Body of pancreas (tissue), 4 donors: ENCODE results near the gene PILRA. TPM values are rescaled to one million over a fixed set of nuclear protein-coding genes. Genes with fewer than 3 reads are reported as not detected.
"Not testable (repeated sequence)": the region's sequence is repeated elsewhere in the genome, so short reads cannot be mapped to it uniquely, and the experiment has no call there.

Experiments used
- ATAC-seq: fragments of 150-250 bp; one replicate; pipeline ENCODE4 v1.9.1; 2016
- DNase-seq, 4 donors: peaks; one replicate each; pipeline ENCODE4 v3.0.0-alpha.2; 2019
- H3K27ac ChIP-seq, 4 donors: fragments of 200-600 bp; sonication (generic); 1 replicate in 3 of 4; 2 replicates in 1 of 4; pipeline versions ENCODE4 v1.5.1 to v1.6.1; 2016 to 2019; ENCODE audit warnings: mild to moderate bottlenecking in 1 of 4, mixed read lengths in 1 of 4, moderate library complexity in 1 of 4
- H3K27me3 ChIP-seq, 2 donors: fragments of 200-600 bp; sonication (generic); one replicate each; pipeline ENCODE4 v1.6.0; 2016; ENCODE audit warnings: mild to moderate bottlenecking in 1 of 2
- H3K36me3 ChIP-seq, 2 donors: fragments of 200-600 bp; sonication (generic); replicated peaks in 1 of 2; 2 replicates each; pipeline ENCODE4 v1.5.1; 2016; ENCODE audit warnings: low read depth in 2 of 2; ENCODE audit not compliant: insufficient read depth in 1 of 2
- H3K4me1 ChIP-seq: fragments of 200-600 bp; sonication (generic); one replicate; pipeline ENCODE4 v1.6.0; 2016
- H3K4me3 ChIP-seq, 2 donors: fragments of 200-600 bp; sonication (generic); 1 replicate in 1 of 2; 2 replicates in 1 of 2; pipeline ENCODE4 v1.5.1; 2016 to 2019
- H3K9me3 ChIP-seq, 3 donors: fragments of 200-600 bp; sonication (generic); 1 replicate in 2 of 3; 2 replicates in 1 of 3; pipeline ENCODE4 v1.5.1; 2016
- POLR2A ChIP-seq, 3 donors: fragments of 450-650 bp; IDR thresholded peaks; one replicate each; pipeline ENCODE4 v1.6.1; 2016; ENCODE audit warnings: antibody characterized with exemption in 3 of 3, mild to moderate bottlenecking in 2 of 3
- WGBS, 2 donors: methylation state at CpG; one replicate each; pipeline ENCODE4 v1.1.5; 2017; 5-methylcytosine and 5-hydroxymethylcytosine counted together
- intact Hi-C: fragments of 100-400 bp; cut with DNase I; formaldehyde crosslinking; loops from one replicate; pipeline ENCODE4 v1.15.1; 2023
- total RNA-seq, 2 donors: library from RNA; depleted of rRNA; stranded (reverse); fragments of >200 nt; gene quantifications; one replicate each; pipeline ENCODE4 v1.1.0, GENCODE V29; 2016
- TF ChIP-seq, protein P1 (sequence below), 7 experiments: fragments of 450-650 bp in 4 of 7; fragments of 200-600 bp in 3 of 7; sonication (generic) in 3 of 7; IDR thresholded peaks; one replicate each; pipeline ENCODE4 v1.5.1; 2016 to 2019; ENCODE audit warnings: antibody characterized with exemption in 7 of 7

Gene PILRA
- total RNA-seq, 2 donors from 2014 or later, result 7.0 TPM; not detected in 1

DNA sequence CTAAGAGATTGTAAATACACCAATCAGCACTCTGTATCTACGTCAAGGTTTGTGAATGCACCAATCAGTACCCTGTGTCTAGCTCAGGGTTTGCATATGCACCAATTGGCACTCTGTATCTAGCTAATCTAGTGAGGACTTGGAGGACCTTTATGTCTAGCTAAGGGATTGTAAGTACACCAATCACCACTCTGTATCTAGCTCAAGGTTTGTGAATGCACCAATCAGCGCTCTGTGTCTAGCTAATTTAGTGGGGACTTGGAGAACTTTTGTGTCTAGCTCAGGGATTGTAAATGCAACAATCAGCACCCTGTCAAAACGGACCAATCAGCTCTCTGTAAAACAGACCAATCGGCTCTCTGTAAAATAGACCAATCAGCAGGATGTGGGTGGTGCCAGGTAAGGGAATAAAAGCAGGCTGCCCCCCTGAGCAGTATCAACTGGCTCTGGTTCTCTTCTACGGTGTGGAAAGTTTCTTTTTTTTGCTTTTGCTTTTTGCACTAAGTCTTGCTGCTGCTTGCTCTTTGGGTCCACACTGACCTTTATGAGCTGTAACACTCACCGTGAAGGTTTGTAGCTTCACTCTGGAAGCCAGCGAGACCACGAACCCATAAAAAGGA lies 9.1 kb downstream of the PILRA start:
- H3K27me3 ChIP-seq, H3K4me1 ChIP-seq, H3K9me3 ChIP-seq, intact Hi-C loops, H3K4me3 ChIP-seq, H3K36me3 ChIP-seq, DNase-seq: not testable (repeated sequence)
- peak overlapping the region in 1 of 4 donors; percentile 28 for H3K27ac ChIP-seq
- peak; percentile 9 for ATAC-seq
- 73 to 74% methylated on average over 8 of the region's 8 CpGs for WGBS, 2 donors
- TF ChIP-seq POLR2A (IDR thresholded peaks at IDR 0.05), result peak in 2 of 3 donors; percentile 16 to 37

- intact Hi-C loops, result no loop called here
Measured at GRCh38 chr7:100384628-100385294, 11.5 kb downstream of the PILRA start.

DNA sequence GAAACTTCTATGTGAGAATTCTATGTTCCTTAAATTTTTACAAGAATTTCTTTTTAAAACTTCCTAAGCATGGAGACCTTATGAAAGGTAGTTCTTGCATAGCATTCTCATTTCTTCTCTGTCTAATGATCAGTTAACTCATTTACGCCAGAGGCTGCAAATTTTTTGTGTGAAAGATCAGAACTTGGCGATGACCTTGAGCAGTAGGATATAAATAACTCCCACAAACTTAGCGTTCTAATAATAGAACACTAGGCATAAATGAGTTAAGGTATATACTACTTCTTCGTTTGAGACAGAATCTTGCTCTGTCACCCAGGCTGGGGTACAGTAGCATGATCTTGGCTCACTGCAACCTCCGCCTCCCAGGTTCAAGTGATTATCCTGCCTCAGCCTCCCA lies 13.7 kb downstream of the PILRA start:
- H3K27me3 ChIP-seq, result no peaks in the 10 kb centered on the region
- H3K9me3 ChIP-seq, result no peaks in the 10 kb centered on the region
- H3K36me3 ChIP-seq, result no peaks in the 10 kb centered on the region
- WGBS, 2 donors, result 35 to 38% methylated on average over 5 of the region's 5 CpGs
- no peak overlapping the region for H3K4me3 ChIP-seq
- ATAC-seq (no peak), DNase-seq (no peak)
- H3K27ac ChIP-seq, result no peak overlapping the region
- peaks cover 13% of the 10 kb centered on the region for H3K4me1 ChIP-seq
- intact Hi-C loops, result no loop called here
- TF ChIP-seq, protein P1, sequence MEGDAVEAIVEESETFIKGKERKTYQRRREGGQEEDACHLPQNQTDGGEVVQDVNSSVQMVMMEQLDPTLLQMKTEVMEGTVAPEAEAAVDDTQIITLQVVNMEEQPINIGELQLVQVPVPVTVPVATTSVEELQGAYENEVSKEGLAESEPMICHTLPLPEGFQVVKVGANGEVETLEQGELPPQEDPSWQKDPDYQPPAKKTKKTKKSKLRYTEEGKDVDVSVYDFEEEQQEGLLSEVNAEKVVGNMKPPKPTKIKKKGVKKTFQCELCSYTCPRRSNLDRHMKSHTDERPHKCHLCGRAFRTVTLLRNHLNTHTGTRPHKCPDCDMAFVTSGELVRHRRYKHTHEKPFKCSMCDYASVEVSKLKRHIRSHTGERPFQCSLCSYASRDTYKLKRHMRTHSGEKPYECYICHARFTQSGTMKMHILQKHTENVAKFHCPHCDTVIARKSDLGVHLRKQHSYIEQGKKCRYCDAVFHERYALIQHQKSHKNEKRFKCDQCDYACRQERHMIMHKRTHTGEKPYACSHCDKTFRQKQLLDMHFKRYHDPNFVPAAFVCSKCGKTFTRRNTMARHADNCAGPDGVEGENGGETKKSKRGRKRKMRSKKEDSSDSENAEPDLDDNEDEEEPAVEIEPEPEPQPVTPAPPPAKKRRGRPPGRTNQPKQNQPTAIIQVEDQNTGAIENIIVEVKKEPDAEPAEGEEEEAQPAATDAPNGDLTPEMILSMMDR (IDR thresholded peaks at IDR 0.05), result no peak
- no peak for TF ChIP-seq POLR2A (IDR thresholded peaks at IDR 0.05)

More at GRCh38 chr7:100384628-100385294, 11.5 kb downstream of the PILRA start:
- H3K9me3 ChIP-seq, result no peaks in the 10 kb centered on the region
- H3K36me3 ChIP-seq, result no peaks in the 10 kb centered on the region
- H3K4me3 ChIP-seq, result no peak overlapping the region
- ATAC-seq (no peak), DNase-seq (no peak)
- peak overlapping the region in 1 of 4 donors; percentile 32 for H3K27ac ChIP-seq
- 68 to 85% methylated on average over 6 of the region's 6 CpGs for WGBS, 2 donors
- H3K27me3 ChIP-seq, result no peaks in the 10 kb centered on the region
- H3K4me1 ChIP-seq, result peaks cover 6% of the 10 kb centered on the region
- TF ChIP-seq POLR2A (IDR thresholded peaks at IDR 0.05), result no peak
- TF ChIP-seq, protein P1 (IDR thresholded peaks at IDR 0.05), result no peak

GRCh38 chr7:100387695-100388094 lies 14.4 kb downstream of the PILRA start:
- 74 to 76% methylated on average over 2 of the region's 2 CpGs for WGBS, 2 donors
- intact Hi-C loops, result no loop called here
- Histone ChIP-seq H3K9me3 (no peaks in the 10 kb centered on the region), H3K4me3 (no peak overlapping the region), H3K27ac (no peak overlapping the region), H3K27me3 (no peaks in the 10 kb centered on the region), H3K36me3 (no peaks in the 10 kb centered on the region), H3K4me1 (peaks cover 13% of the 10 kb centered on the region)
- TF ChIP-seq, protein P1 (IDR thresholded peaks at IDR 0.05), result no peak
- no peak for TF ChIP-seq POLR2A (IDR thresholded peaks at IDR 0.05)
- no peak for DNase-seq
- no peak for ATAC-seq

GRCh38 chr7:100389437-100390088 lies 16.3 kb downstream of the PILRA start:
- 51 to 69% methylated on average over 9 of the region's 9 CpGs for WGBS, 2 donors
- Histone ChIP-seq H3K9me3 (no peaks in the 10 kb centered on the region), H3K4me3 (no peak overlapping the region), H3K4me1 (peaks cover 13% of the 10 kb centered on the region), H3K27me3 (no peaks in the 10 kb centered on the region), H3K27ac (no peak overlapping the region), H3K36me3 (no peaks in the 10 kb centered on the region)
- intact Hi-C loops, result no loop called here
- no peak for ATAC-seq
- DNase-seq, result no peak
- TF ChIP-seq POLR2A (IDR thresholded peaks at IDR 0.05), result no peak
- TF ChIP-seq, protein P1 (IDR thresholded peaks at IDR 0.05), result no peak
